Endothelial cell of umbilical vein (primary cell): Measurements from ENCODE around the gene TRPC1. TPM values are rescaled to one million over a fixed set of nuclear protein-coding genes. Genes with fewer than 3 reads are reported as not detected.

Source experiments
- BruUV-seq: library from RNA; stranded (reverse); fragments of 400-500 nt; replicated peaks from 2 replicates; lab custom pipeline; 2021; lab: Mats Ljungman, UMichigan
- CTCF ChIA-PET: fragments of 300-600, 350-600 bp; sonication (Branson Sonifier 250); formaldehyde crosslinking; loops from one replicate; lab custom pipeline; 2021; ENCODE audit warnings: antibody characterized with exemption, inconsistent platforms; lab: Charles Lee
- POLR2A ChIA-PET: fragments of 300-600, 350-600 bp; sonication (Branson Sonifier 250); formaldehyde crosslinking; loops from one replicate; lab custom pipeline; 2021; ENCODE audit warnings: antibody characterized with exemption, inconsistent platforms; lab: Charles Lee
- DNase-seq: peaks from one replicate; pipeline ENCODE4 v3.0.0-alpha.2; 2011; ENCODE audit warnings: low read depth, low spot score
- FAIRE-seq: peaks from 2 replicates; lab custom pipeline; 2011; peaks lifted over from hg19 to GRCh38; lab: Jason Lieb, UNC
- H2AFZ ChIP-seq: 2 replicates; pipeline ENCODE4 v1.6.0; 2012; ENCODE audit warnings: low read depth, low read length, control low read depth, inconsistent platforms
- H3K27ac ChIP-seq: 2 replicates; pipeline ENCODE4 v1.5.1; 2011; ENCODE audit warnings: low read depth, mild to moderate bottlenecking, control low read depth, low read length, moderate library complexity; ENCODE audit not compliant: insufficient read depth
- H3K27me3 ChIP-seq, 2 experiments: 2 replicates each; pipeline versions ENCODE4 v1.6.0 to v1.6.1; 2011; ENCODE audit warnings: low read length in 2 of 2, mixed read lengths in 1 of 2; ENCODE audit not compliant: control insufficient read depth in 2 of 2, insufficient read depth in 2 of 2
- H3K36me3 ChIP-seq, 2 experiments: 2 replicates in 1 of 2; 3 replicates in 1 of 2; pipeline ENCODE4 v1.5.1; 2011; ENCODE audit warnings: low read length in 2 of 2, mild to moderate bottlenecking in 1 of 2, moderate library complexity in 1 of 2; ENCODE audit not compliant: control insufficient read depth in 2 of 2, insufficient read depth in 2 of 2; ENCODE audit errors: extremely low read depth in 1 of 2
- H3K4me1 ChIP-seq: 3 replicates; pipeline ENCODE4 v1.5.1; 2011; ENCODE audit warnings: mild to moderate bottlenecking, low read length; ENCODE audit not compliant: control insufficient read depth, insufficient read depth; ENCODE audit errors: extremely low read depth
- H3K4me2 ChIP-seq: 2 replicates; pipeline ENCODE4 v1.6.1; 2011; ENCODE audit warnings: low read length, control low read depth, mixed read lengths; ENCODE audit not compliant: insufficient read depth
- H3K4me3 ChIP-seq, 3 experiments: fragments of 200-600 bp in 1 of 3; sonication (generic), shearing (Covaris generic) in 1 of 3; replicated peaks in 1 of 3; 2 replicates each; pipeline ENCODE4 v1.5.1; 2011 to 2016; ENCODE audit warnings: control low read depth in 3 of 3, low read length in 3 of 3, mild to moderate bottlenecking in 2 of 3, inconsistent platforms in 1 of 3, low read depth in 1 of 3, moderate library complexity in 1 of 3; ENCODE audit not compliant: insufficient read depth in 1 of 3
- H3K79me2 ChIP-seq: 2 replicates; pipeline ENCODE4 v1.6.0; 2012; ENCODE audit warnings: low read length, inconsistent platforms; ENCODE audit not compliant: control insufficient read depth, insufficient read depth
- H3K9ac ChIP-seq: replicated peaks from 2 replicates; pipeline ENCODE3; 2011; ENCODE audit warnings: low read length, control low read depth; ENCODE audit not compliant: insufficient read depth; ENCODE audit errors: extremely low read depth
- H3K9me1 ChIP-seq: replicated peaks from 3 replicates; pipeline ENCODE4 v1.6.0; 2011; ENCODE audit warnings: mild to moderate bottlenecking, low read length; ENCODE audit not compliant: control insufficient read depth, insufficient read depth; ENCODE audit errors: extremely low read depth
- H3K9me3 ChIP-seq: replicated peaks from 2 replicates; pipeline ENCODE4 v1.5.1; 2012; ENCODE audit warnings: low read length, inconsistent platforms; ENCODE audit not compliant: control insufficient read depth, insufficient read depth
- H4K20me1 ChIP-seq: replicated peaks from 2 replicates; pipeline ENCODE3; 2011; ENCODE audit warnings: mild to moderate bottlenecking, low read length; ENCODE audit not compliant: control insufficient read depth, insufficient read depth; ENCODE audit errors: extremely low read depth
- CTCF ChIP-seq, 2 donors: IDR thresholded peaks; 1 replicate in 1 of 2; 2 replicates in 1 of 2; pipeline ENCODE4 v1.5.1; 2011; ENCODE audit warnings: low read length in 2 of 2, mild to moderate bottlenecking in 2 of 2, moderate library complexity in 2 of 2, control low read depth in 1 of 2, inconsistent platforms in 1 of 2, low read depth in 1 of 2; ENCODE audit not compliant: insufficient read depth in 1 of 2; ENCODE audit errors: extremely low read depth in 1 of 2
- EZH2 ChIP-seq: IDR thresholded peaks from 2 replicates; pipeline ENCODE4 v1.6.1; 2012; ENCODE audit warnings: borderline replicate concordance, low read depth, mild to moderate bottlenecking, moderate library complexity, low read length, inconsistent platforms; ENCODE audit not compliant: severe bottlenecking
- FOS ChIP-seq: IDR thresholded peaks from 2 replicates; pipeline ENCODE4 v1.6.1; 2011; ENCODE audit warnings: mild to moderate bottlenecking, low read length, moderate library complexity, borderline replicate concordance; ENCODE audit not compliant: insufficient read depth
- MYC ChIP-seq: IDR thresholded peaks from one replicate; pipeline ENCODE4 v1.6.1; 2011; ENCODE audit warnings: mild to moderate bottlenecking, low read depth, low read length
- POLR2A ChIP-seq: IDR thresholded peaks from 2 replicates; pipeline ENCODE4 v1.6.1; 2012; ENCODE audit warnings: low read depth, mild to moderate bottlenecking, control low read depth, low read length
- POLR2AphosphoS5 ChIP-seq: IDR thresholded peaks from 2 replicates; pipeline ENCODE4 v1.6.1; 2012; ENCODE audit warnings: low read depth, mild to moderate bottlenecking, control low read depth, low read length, moderate library complexity; ENCODE audit not compliant: insufficient read depth
- dilution Hi-C: fragments of 300-500 bp; cut with MboI; formaldehyde crosslinking; loops from one replicate; pipeline ENCODE4 v1.15.0; 2019; ENCODE audit warnings: low sequenced_read_pairs; ENCODE audit not compliant: extremely low pct_ligation_motif_present
- intact Hi-C: fragments of 100-400 bp; cut with micrococcal nuclease; formaldehyde crosslinking; loops from one replicate; pipeline ENCODE4 v1.10.0; 2022
- polyA plus RNA-seq, 4 experiments: library from polyadenylated mRNA; depleted of rRNA in 3 of 4; stranded (reverse) in 3 of 4; unstranded in 1 of 4; fragments of >200 nt; gene quantifications; 2 replicates each; pipeline versions ENCODE4 v1.2.1 to v1.2.3, GENCODE V29; 2011 to 2012; ENCODE audit warnings: missing spikeins in 1 of 4
- total RNA-seq: library from RNA; stranded (reverse); gene quantifications from 2 replicates; pipeline ENCODE4 v1.2.3, GENCODE V29; 2021

Gene TRPC1
- total and polyA plus RNA-seq, 2 donors (not counting 3 experiments of a cell fraction or from before 2014, with no cell fraction given) = 3.5 to 5.9 TPM

- H3K36me3 ChIP-seq = no peaks in the 10 kb centered on the region
- H3K79me2 ChIP-seq = no peaks in the 10 kb centered on the region
- intact Hi-C loops = loop anchor here (5.0 kb wide), 1 partner anchor 279 kb away; the partner anchor contains the start of gene U2SURP
- BruUV-seq = no TSS peak
- ChIA-PET CTCF (interaction anchor here (0.5 to 2.6 kb wide), 4 partner anchors 11 to 137 kb away, joined by 3 to 9 read pairs (median 5); no protein-coding TSS in a partner anchor), POLR2A (no interaction called here)
- FAIRE-seq (no peak), DNase-seq (no peak)
- dilution Hi-C loops = no loop called here
- no peaks in the 10 kb centered on the region for H3K9me1 ChIP-seq
- H3K4me3 ChIP-seq = peak overlapping the region in 2 of 3 experiments; percentile 62 to 79
- TF ChIP-seq CTCF (IDR thresholded peaks at IDR 0.05; ENCODE audit: extremely low read depth in 1 of 2, insufficient read depth in 1 of 2, low read depth in 1 of 2, low read length in 2 of 2) = no peak
- no peak for TF ChIP-seq POLR2AphosphoS5
- TF ChIP-seq MYC = no peak
- no peak for TF ChIP-seq POLR2A
- no peak for TF ChIP-seq FOS
- TF ChIP-seq EZH2 = no peak
- H3K4me1 ChIP-seq = peaks cover 7% of the 10 kb centered on the region
- no peaks in the 10 kb centered on the region for H4K20me1 ChIP-seq
- H3K9me3 ChIP-seq = no peaks in the 10 kb centered on the region
- no peaks in the 10 kb centered on the region for H3K27me3 ChIP-seq
- H3K4me2 ChIP-seq = peak overlapping the region; percentile 95
- no peak overlapping the region for H3K27ac ChIP-seq
- no peak overlapping the region for H3K9ac ChIP-seq
- peak overlapping the region; percentile 89 for H2AFZ ChIP-seq
Measured at GRCh38 chr3:142723665-142723967, 218 bp upstream of the TRPC1 start.
